ENCODE results near the gene NAPA.
A peak's percentile ranks its signal among the peaks of the same experiment; 100 is the strongest.

NAPA gene

DNA sequence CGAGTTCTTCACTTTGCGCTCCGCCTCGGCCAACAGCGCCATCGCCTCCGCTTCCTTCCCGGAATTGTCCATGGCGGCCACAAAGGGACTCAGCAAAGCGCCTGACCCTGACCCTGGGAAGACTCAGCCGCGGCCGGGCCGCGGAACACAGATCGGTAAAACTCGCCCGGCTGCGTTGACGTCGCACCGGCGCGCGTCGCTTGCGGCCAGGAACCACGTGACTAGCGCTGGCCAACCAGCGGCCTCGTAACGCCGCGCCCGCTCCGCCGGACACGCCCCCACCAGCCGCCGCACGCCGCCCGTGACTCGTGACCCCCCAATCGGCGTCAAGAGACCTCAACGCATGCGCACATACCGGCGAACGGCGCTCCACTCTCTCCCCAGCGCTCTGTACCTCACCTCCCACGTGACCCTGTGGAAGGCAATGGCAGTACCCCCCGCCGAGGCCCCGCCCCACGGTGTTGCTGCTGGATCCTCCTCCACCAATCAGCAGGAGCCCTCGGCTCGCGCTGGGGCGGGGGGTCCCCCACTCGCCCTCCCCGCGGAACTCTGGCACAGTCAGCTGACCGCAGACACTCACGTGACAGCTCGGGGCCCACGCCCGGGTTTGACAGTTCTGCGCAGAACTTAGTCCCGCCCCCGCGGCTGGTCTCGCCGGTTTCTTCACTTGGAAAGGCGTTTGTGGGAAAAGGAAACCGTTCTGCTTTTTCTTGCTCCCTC lies at the start of gene NAPA:
Gene NAPA (minus strand): TSS at position 195 of the 720 bp plus-strand sequence. CDS start 123 bp downstream, at position 72.
- FAIRE-seq, result peak; percentile 98

DNA sequence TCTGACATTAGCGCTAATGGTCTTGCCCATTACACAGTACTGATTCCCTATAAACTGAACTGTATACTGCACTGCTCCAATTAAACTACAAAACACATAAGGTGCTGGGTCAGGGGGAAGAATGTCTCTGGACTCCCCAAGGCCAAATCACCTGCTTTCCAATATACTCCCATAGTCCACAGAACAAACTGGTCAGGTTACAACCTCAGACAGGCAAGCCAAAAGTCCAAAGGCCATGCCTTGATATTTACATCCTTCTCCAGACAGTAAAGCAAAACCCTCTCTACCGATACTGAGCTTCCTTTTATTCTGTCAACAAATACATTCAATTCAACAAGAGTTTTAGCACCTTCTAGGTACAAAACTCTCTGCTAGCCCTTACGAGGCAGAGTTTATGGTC lies 49.2 kb upstream of the NAPA start:
- no peak for FAIRE-seq

DNA sequence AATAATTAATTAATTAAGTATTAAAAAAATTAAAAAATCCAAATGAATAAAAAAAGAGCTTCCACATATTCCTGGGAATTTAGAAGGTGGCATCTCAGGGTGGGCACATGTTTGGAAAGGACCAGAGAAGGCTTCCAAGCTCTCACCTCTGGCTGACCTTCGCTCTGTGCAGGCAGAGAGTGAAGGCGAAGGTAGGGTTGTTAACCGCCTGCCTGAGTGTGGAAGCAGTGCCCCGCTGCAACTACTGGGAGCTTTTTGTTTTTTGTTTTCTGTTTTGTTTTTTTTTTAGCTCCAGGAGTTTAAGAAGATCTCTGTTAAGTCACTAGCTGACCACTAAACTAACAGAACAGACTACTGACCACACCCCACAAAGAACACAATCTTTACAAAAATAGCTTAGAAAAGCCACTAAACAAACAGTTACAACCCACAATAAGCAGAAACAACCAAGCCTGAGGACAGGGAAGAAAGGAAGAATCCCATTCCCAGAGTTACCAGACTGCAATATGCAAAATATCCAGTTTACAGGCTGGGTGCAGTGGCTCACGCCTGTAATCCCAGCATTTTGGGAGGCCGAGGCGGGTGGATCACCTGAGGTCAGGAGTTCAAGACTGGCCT lies 46.7 kb upstream of the NAPA start:
- no peak for FAIRE-seq

DNA sequence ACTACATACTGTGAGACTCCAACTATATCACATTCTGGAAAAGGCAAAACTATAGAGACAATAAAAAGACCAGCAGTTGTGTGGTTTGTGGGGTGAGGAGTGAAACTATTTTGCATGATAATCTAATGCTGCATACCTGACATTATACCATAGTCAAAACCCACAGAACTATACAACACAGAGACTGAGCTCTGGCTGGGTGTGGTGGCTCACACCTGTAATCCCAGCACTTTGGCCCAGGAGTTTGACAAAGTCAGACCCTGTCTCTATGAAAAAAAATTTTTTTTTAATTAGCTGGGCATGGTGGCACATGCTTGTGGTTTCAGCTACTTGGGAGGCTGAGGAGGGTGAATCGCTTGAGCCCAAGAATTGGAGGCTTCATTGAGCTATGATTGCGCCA lies 46.1 kb upstream of the NAPA start:
- FAIRE-seq, result no peak

DNA sequence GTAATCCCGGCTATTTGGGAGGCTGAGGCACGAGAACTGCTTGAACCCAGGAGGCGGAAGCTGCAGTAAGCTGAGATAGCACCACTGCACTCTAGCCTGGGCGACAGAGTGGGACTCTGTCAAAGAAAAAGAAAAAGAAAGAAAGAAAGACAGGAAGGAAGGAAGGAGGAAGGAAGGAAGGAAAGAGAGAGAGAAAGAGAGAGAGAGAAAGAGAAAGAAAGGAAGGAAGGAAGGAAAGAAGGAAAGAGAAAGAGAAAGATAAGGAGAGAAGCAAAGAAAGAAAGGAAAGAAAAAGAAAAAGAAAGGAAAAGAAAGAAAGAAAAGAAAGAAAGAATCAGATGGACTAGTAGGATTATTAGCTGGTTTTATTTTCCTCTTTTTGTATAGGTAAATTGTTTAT lies 35.3 kb upstream of the NAPA start:
- no peak for FAIRE-seq

DNA sequence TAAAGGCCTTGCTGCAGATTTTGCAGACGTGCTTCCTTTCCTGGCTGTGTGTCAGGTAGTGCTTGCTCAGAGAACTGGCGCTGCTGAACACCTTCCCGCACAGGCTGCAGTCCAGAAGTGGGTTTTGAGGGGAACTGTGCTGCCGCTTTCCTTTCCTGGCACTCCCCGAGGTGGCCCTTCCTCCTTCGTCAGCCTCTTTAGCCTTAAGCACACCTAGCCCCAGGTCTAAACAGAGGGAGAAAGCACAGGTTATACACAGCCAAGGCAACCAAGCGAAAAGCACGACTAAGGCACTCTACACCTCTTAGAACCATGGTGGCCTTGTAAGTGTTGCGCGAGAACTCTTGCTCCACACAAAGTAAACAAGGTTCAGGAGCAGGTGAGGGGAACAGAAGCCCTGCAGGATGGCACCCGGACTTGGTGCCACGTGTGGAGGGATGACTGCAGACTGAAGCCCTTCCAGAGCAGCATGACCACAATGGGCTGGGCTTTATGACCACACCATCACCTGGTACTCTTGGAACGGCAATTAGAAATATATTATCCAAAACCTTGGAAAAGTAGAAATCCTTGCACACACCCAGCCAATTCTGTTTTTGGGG lies 34.5 kb upstream of the NAPA start:
- no peak for FAIRE-seq

DNA sequence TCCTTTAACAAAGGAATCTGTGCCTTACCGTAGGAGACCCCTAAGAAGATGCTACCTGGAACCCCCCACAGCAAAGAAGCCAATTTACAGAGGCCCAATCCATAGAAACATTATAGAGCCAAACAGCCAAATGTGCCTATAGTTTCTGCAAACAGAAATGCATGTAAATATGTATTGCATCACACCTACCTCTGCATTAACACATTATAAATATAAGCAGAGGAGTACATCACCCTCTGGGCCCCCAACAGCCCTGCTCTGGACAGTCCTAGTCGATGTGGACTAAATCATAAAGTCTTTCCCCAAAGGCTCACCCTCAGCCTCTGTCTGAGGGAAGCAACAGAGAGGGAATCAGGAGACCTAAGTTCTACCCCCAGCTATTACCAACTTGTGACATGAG lies 32.3 kb upstream of the NAPA start:
- FAIRE-seq, result no peak

DNA sequence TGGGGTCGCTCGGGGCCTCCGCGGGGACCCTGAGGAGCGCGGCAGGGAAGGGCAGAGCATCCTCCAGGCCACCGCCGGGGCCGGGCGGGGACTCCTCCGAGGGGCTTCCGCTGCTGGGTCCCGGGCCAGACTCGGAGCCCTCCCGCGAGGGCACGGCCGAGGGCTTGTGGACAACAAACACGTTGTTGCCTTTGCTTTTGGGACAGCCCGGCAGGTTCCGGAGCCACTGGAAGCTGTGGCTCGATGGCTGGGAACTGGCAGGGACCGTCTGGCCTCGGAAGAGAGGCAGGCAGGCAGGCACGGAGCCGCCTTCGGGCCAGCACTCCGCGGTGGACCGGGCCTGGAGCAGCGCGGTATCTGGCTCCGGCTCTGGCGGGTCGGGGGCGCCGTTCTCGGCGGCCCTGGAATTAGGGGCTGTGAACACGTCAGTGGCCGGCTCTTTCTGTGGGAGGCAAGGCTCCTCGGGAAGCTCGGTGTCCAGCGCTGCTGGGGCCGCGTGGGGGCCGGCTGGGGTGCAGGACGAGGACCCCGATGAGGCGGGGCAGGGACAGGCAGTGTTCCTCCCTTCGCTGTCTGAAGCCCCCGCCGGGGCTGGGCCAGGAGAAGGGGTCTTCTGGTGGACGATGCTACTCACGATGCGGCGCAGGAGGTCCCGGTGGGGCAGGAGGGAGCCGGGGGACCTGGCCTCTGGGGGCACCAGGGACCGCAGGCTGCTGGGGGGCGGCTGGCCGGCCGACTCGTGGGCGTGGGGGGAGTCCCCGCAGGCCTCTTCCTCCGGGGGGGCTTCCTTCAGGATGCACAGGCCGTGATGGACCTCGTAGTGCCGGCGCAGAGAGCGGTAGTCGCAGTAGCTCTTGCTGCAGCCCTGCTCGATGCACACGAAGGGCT lies 30.4 kb upstream of the NAPA start:
- no peak for FAIRE-seq

DNA sequence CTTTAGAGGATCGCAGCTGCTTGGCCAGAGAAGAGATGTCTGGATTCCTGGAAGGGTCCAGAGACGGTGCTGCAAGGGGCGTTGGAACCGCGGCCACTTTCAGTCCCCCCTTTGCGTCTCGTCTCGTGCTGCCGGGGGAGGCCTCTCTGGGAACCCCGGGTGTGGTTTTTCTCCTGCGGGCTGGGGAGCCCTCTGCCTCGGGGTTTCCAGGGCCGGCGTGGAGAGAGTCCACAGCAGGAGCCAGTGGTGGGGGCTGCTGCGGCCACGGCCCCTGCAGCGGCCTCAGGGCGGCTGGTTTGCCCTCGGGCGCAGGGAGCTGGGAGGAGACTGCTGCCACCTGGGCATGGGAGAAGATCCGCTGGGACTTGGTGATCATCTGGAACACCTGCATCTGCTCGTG lies 29.6 kb upstream of the NAPA start:
- FAIRE-seq, result no peak

DNA sequence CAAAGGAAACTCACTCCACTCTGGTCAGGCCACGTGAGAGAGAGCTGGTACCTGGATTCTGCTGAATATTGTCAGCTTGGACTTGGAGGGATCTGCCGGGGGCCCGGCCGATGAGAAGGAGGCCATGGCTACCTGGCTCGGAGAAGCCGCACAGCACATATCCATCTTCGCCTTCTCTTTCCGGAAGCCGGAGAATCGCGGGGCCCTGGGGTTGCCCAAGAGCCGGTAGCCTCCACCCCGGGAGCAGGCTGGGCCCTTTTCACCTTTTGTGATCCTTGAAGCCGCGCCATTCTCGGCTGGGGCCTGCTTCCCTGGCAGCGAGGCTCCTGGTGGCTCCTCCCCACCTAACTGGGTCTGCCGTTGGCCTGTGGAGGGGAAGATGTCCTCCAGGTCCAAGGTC lies 29.2 kb upstream of the NAPA start:
- no peak for FAIRE-seq

DNA sequence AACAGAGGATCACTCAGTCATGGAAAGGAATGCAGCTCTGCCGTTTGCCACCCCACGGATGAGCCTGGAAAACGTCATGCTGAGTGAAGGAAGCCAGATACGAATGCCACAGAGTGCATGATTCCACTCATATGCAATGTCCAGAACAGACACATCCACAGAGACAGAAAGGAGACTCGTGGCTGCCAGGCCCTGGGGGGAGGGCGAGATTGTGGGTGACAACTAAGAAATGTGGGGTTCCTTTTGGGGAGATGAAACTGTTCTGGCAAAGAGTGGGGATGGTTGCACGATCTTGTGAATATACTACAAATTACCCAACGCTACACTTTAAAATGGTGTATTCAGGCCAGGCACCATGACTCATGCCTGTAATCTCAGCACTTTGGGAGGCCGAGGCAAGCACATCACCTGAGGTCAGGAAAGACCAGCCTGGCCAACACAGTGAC lies 27.2 kb upstream of the NAPA start:
- FAIRE-seq, result no peak

DNA sequence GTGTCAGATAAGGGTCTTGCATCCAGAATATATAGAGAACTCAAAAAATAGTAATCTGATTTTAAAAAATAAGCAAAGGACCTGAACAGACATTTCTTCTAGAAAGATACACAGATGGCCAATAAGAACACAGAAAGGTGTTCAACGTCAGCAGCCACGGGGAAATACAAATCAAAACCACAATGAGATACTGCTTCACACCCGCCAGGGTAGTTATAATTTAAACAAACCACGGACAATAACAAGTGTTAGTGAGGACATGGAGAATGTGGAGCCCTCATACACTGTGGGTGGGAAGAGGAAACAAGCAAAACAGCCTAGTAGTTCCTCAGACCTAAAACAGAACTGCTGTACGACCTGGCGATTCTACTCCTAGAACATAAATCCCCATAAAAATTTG lies 26.7 kb upstream of the NAPA start:
- no peak for FAIRE-seq

DNA sequence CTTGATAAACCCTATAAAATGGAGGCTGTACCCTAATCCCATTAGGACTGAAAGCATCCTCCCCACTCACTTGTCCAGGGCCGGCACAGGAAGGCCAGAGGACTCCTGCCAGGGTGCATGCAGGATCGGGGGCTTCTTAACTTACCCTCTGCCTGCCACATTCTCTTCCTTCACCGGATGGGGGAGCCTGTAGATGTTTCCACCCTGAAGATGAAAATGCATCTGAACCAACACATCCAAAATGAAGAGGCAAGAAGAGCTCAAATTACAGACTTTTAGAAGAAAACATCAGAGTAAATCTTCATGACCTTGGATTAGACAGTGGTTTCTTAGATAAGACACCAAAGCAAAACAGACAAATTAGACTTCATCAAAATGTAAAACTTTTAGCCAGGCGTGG lies 25.9 kb upstream of the NAPA start:
- no peak for FAIRE-seq

DNA sequence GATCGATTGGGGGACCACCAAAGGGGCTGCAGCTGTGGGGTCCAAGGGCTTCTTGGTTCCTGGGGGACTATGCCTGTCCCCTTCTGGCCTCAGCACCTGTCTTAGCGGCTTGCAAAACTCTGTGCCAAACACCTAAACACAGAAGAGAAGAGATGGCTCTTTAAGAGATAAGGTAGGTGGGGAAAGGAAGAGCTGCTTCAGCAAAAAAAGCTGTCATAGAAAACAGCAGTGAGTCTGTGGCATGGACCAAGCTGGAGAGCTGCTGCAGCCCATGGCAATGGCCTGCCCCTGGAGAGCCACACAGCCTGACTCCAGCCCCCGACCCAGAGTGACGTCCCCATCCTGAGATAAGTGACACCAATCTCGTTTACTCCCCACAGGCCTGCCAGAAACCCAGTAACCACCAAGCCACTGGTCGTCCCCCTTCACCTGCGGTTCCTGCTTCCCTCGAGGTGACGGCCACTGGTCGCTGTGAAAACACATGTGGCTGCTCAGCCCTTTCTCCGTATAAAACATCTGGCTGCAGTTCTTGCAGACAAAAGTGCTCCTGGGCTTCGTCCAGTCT lies 25.0 kb upstream of the NAPA start:
- no peak for FAIRE-seq

DNA sequence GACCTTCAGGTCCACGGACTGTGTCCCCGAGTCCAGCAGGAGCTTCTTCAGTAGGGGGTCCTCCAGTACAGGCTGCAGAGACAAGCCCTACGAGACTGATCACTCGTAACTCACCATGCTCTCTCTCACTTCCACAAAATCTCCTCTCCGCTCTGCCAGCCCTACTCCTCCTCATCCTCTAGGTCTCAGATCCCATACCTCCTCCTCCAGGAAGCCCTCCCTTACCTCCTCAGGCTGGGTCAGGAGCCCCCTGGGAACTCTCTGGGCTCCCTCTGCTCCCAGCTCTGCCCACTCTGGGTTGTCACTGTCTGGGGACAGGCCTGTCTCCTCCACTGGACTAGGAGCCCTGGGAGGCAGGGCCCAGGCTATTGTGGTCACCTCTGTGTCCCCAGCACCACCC lies 23.9 kb upstream of the NAPA start:
- FAIRE-seq, result no peak

DNA sequence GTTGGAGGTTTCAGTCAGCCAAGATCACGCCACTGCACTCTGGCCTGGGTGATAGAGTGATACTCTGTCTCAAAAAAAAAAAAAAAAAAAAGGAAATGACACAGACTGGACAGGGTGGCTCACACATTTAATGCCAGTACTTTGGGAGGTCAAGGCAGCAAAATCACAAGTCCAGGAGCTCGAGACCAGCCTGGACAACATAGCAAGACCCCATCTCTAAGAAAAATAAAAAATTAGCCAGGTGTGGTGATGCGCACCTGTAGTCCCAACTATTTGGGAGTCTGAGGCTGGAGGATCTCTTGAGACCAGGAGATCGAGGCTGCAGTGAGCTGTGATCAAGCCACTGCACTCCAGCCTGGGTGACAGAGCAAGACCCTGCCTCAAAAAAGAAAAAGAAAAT lies 22.6 kb upstream of the NAPA start:
- no peak for FAIRE-seq

DNA sequence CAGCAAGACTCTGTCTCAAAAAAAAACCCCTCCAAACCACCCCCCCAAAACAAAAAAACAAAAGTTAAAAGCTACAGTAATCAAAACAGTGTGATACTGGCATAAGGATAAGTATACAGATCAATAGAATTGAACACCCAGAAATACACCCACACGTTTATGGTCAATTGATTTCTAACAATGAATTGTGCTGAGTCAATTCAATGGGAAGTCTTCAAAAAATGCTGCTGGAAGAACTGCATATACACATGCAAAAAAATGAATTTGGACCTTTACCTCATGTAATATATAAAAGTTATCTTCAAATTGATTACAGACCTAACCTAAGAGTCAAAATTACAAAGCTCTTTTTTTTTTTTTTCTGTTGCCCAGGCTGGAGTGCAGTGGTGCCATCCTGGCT lies 19.8 kb upstream of the NAPA start:
- no peak for FAIRE-seq

DNA sequence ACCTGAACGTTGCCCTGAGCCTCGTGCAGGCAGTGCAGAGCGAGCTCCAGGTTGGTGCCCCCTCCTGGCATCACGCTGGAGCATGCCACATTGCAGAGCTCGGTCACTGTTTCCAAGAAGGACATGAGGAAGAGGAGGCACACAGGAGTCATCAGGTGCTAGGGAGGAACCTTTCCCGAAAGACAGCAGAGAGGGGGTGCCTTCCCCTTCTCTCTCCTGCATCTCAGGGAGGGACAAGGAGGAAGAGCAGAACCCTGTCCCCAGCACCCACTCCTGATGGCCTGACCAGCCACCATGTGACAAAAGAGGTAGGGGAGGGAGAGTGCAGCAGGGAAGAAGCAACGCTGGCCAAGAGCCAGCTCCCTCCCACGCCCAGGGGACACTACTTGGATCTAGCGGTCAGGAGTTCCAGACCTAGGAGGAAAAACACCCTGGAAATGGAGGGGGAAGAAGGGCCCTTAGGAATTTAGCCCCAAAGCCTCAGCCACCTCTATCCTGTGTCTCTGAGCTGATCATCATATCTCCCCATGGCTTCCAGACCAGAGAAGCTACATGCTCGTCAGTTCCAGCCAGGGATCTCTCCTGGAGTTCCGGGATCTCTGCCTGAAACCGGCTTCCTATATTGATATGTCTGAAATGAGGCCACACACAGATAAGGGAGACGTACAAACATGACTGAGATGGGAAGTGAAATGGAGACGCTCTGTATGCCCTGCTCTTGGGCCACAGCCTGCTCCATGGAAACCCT lies 17.0 kb upstream of the NAPA start:
- FAIRE-seq, result no peak

DNA sequence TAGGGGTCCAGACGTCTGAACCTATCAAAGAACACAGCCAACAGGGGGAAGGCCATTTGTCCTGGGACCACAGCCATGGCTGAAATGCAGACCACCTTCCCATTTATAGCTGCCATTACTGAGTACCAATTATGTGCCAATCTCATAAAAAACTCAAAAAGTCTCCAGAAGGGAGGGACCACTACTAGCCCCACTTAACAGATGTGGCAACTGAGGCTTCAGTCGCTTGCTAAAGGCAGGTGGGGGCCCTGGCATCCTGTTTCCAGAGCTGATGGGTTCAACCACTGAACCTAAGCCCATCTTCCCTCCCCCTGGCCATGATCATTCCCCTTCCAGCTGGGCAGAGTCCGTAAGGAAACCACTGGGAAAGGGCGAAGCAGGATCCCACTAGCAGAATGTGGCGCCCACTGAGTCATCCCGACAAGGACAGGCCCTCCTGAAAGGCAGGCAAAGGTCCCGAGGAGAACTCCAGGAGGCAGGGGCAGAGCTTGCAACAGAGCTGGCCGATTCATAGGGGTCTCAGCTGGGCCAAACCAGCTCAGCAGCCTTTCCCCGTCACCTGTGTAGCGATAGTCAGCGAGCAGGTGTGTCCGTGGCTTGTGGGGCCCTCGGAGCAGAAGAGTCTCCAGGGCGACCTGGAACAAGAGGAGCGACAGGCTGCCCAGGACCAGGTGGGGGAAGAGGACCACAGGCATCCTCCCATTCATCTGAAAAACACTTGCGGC lies 14.3 kb upstream of the NAPA start:
- no peak for FAIRE-seq

DNA sequence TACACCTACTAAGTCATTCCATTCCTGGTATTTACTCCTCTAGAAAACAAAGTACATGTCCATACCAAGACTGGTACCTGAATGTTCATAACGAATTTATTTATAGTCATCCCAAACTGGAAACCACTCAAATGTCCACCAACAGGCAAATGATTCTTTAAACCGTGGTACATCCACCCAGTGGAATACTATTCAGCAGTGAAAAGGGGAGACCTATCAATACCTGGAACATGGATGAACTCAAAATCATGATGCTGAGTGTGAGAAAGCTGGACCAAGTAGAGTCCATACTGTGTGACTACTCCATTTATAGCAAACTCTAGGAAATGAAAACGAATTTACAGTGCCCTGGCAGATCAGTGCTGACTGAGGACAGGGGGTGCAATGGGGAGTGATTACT lies 11.9 kb upstream of the NAPA start:
- no peak for FAIRE-seq

DNA sequence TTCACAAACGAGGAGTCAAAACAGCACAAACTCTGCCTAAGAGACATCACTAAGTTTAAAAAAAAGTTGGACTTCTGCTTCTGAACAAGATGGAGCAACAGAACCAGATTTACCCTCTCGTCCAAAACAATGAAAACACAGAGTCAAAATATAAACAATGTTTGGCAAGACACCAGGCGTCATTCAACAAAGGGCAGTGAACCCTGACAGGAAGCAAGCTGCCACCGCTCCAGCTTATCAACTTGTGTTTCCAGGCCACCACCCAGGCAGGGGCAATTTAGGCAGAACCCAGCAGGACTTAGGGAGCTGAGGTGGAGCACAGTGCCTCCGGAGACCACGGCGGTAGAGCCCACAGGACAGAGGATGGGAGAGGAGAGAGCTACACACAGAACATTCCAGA lies 8.6 kb upstream of the NAPA start:
- FAIRE-seq, result no peak
